ENCODE measurements around the gene NAV3. TPM values are rescaled to one million over a fixed set of nuclear protein-coding genes. Genes with fewer than 3 reads are reported as not detected.

The NAV3 gene
- total RNA-seq, 1 donor, result 121 TPM

- TF ChIP-seq, protein P1, sequence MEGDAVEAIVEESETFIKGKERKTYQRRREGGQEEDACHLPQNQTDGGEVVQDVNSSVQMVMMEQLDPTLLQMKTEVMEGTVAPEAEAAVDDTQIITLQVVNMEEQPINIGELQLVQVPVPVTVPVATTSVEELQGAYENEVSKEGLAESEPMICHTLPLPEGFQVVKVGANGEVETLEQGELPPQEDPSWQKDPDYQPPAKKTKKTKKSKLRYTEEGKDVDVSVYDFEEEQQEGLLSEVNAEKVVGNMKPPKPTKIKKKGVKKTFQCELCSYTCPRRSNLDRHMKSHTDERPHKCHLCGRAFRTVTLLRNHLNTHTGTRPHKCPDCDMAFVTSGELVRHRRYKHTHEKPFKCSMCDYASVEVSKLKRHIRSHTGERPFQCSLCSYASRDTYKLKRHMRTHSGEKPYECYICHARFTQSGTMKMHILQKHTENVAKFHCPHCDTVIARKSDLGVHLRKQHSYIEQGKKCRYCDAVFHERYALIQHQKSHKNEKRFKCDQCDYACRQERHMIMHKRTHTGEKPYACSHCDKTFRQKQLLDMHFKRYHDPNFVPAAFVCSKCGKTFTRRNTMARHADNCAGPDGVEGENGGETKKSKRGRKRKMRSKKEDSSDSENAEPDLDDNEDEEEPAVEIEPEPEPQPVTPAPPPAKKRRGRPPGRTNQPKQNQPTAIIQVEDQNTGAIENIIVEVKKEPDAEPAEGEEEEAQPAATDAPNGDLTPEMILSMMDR (IDR thresholded peaks at IDR 0.05; ENCODE audit: insufficient read depth, low read length), result no peak
- DNase-seq (ENCODE audit: low read depth), result peak; percentile 45
- H3K4me3 ChIP-seq (ENCODE audit: low read depth, low read length), result peak overlapping the region; percentile 22
Measured at GRCh38 chr12:77965790-77966189, 135.1 kb downstream of the NAV3 start.

DNA sequence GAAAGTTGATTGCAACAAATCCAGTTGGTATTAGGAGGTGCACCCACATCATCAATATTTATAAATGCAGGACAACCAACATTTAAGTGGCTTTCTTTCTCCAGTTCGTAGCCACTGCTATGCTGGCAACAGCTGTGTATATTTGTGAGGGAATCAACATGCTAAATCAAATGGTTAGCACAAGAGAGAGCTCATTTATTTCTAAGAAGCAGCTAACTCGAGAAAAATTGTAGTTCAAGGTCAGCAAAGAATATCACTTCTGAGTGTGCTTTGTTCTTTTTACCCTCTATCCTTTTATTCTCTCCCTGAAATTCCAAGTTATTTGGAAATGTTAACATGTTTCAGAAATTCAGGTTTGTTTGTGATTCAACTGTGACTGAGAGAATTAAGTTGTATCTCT is 137.3 kb downstream of the NAV3 start:
- TF ChIP-seq, protein P1 (IDR thresholded peaks at IDR 0.05; ENCODE audit: insufficient read depth, low read length), result no peak
- H3K4me3 ChIP-seq (ENCODE audit: low read depth, low read length), result no peak overlapping the region
- no peak for DNase-seq (ENCODE audit: low read depth)

DNA sequence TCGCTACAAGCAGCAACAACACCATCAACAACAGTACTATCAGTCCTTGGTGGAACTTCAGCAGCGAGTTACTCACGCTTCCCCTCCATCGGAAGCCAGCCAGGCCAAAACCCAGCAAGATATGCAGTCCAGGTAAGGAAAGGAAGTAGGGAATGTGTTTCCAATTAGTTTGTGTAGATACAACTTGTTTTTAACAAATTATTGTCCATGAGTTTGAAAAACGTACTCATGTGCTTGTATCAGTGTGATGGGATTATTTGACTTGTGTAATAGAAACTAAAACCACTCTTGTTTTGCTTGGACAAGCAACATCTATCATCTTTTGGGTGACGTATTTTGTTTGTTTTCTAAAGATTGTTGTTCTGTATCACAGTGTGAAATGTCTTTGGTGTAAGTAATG is 137.9 kb downstream of the NAV3 start:
- TF ChIP-seq, protein P1 (IDR thresholded peaks at IDR 0.05; ENCODE audit: insufficient read depth, low read length), result no peak

DNA sequence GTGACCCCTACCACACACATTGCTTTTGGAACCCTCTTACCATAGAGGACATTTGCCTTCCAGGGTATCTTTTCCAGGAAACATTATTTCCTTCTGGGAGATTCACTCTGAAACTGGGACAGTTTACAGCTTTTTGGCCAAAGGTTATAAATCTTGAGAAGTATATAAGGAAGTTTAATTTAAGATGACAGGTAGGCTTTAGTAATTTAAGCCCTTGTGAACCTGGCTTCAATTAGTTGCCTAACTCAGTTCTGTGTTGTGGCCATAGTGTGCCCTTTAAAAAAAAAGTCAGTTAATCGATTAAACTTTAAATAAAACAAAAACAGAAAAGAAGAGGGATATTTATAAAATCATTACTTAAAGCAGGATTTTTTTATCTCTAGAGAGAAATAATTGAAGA is 142.9 kb downstream of the NAV3 start:
- peak overlapping the region; percentile 25 for H3K4me3 ChIP-seq (ENCODE audit: low read depth, low read length)
- DNase-seq (ENCODE audit: low read depth), result no peak

More for the DNA sequence above, 137.9 kb downstream of the NAV3 start:
- H3K4me3 ChIP-seq (ENCODE audit: low read depth, low read length), result no peak overlapping the region
- no peak for DNase-seq (ENCODE audit: low read depth)

GRCh38 chr12:77974645-77975044 is 144.0 kb downstream of the NAV3 start:
- no peak overlapping the region for H3K4me3 ChIP-seq (ENCODE audit: low read depth, low read length)
- TF ChIP-seq, protein P1 (IDR thresholded peaks at IDR 0.05; ENCODE audit: insufficient read depth, low read length), result no peak
- DNase-seq (ENCODE audit: low read depth), result no peak

More for the DNA sequence above, 142.9 kb downstream of the NAV3 start:
- TF ChIP-seq, protein P1 (IDR thresholded peaks at IDR 0.05; ENCODE audit: insufficient read depth, low read length), result no peak

GRCh38 chr12:77979597-77980250 is 149.0 kb downstream of the NAV3 start:
- TF ChIP-seq, protein P1 (IDR thresholded peaks at IDR 0.05; ENCODE audit: insufficient read depth, low read length), result no peak
- no peak for DNase-seq (ENCODE audit: low read depth)
- H3K4me3 ChIP-seq (ENCODE audit: low read depth, low read length), result no peak overlapping the region

DNA sequence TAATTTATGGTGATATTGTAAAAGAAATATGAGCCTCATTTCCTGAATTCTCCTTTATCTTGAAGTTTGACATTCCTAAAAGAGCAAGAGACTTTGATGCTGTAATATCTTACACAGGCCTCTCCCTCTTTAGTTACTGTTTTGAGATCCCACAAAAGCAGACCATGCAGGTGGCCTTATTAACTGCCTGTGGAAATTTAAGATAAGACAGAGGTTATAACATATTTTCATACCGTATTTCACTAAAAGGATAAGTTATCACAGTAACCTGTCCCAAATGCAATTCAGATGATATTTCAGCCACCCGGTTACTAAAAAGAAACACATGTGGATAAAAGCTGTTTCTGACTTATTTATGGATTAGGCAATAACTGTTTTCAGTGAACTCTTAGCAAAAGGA is 150.1 kb downstream of the NAV3 start:
- peak; percentile 58 for DNase-seq (ENCODE audit: low read depth)
- H3K4me3 ChIP-seq (ENCODE audit: low read depth, low read length), result no peak overlapping the region

More for the DNA sequence above, 150.1 kb downstream of the NAV3 start:
- TF ChIP-seq, protein P1 (IDR thresholded peaks at IDR 0.05; ENCODE audit: insufficient read depth, low read length), result no peak
